K562 (cell line): Measurements from ENCODE around the gene ASIC5. TPM values are rescaled to one million over a fixed set of nuclear protein-coding genes. Genes with fewer than 3 reads are reported as not detected.

Experiments used
- ATAC-seq: fragments of 200-7000 bp; cut with Tn5 transposase; 3 replicates; pipeline ENCODE4 v1.9.1; 2020; ENCODE audit warnings: moderate library complexity
- BruUV-seq: library from RNA; stranded (reverse); fragments of 400-500 nt; replicated peaks from 2 replicates; lab custom pipeline; 2021; lab: Mats Ljungman, UMichigan
- CTCF ChIA-PET: fragments of 300-600 bp; formaldehyde crosslinking; extraction: SDS; loops from one replicate; lab custom pipeline; 2021; ENCODE audit warnings: low intra/inter-chr PET ratio; lab: Yijun Ruan, JAX
- POLR2A ChIA-PET: fragments of 300-600, 350-650 bp; sonication (Branson Sonifier 250); formaldehyde crosslinking; extraction: SDS; loops from one replicate; lab custom pipeline; 2021; ENCODE audit warnings: antibody characterized with exemption, inconsistent platforms; lab: Yijun Ruan, JAX
- DNase-seq, 4 experiments: peaks; one replicate each; pipeline versions ENCODE4 v3.0.0 to v3.0.0-alpha.2; 2011 to 2018; ENCODE audit warnings: low spot score in 3 of 4, mixed read lengths in 3 of 4; ENCODE audit errors: extremely low read depth in 1 of 4
- FAIRE-seq: peaks from 2 replicates; lab custom pipeline; 2011; peaks lifted over from hg19 to GRCh38; lab: Jason Lieb, UNC
- H2AFZ ChIP-seq: 2 replicates; pipeline ENCODE4 v1.6.0; 2011; ENCODE audit warnings: low read depth, low read length, control low read depth, inconsistent platforms
- H3K27ac ChIP-seq: fragments of 200-600 bp; 3 replicates; pipeline ENCODE4 v1.8.0; 2011; ENCODE audit warnings: low read depth, mild to moderate bottlenecking, control low read depth, inconsistent platforms, low read length, moderate library complexity, mixed read lengths; ENCODE audit errors: extremely low read depth
- H3K27me3 ChIP-seq, 2 experiments: fragments of 300-600 bp in 1 of 2; 2 replicates in 1 of 2; 3 replicates in 1 of 2; pipeline versions ENCODE4 v1.6.0 to v1.8.0; 2011; ENCODE audit warnings: inconsistent platforms in 2 of 2, low read length in 2 of 2, mild to moderate bottlenecking in 1 of 2, mixed read lengths in 1 of 2, moderate library complexity in 1 of 2; ENCODE audit not compliant: control insufficient read depth in 2 of 2, insufficient read depth in 2 of 2
- H3K36me3 ChIP-seq: fragments of 300-600 bp; 3 replicates; pipeline ENCODE4 v1.8.0; 2011; ENCODE audit warnings: mild to moderate bottlenecking, low read length, inconsistent platforms; ENCODE audit not compliant: control insufficient read depth, insufficient read depth
- H3K4me1 ChIP-seq, 2 experiments: fragments of 200-600 bp in 1 of 2; replicated peaks in 1 of 2; 2 replicates in 1 of 2; 3 replicates in 1 of 2; pipeline versions ENCODE4 v1.5.1 to v1.8.0; 2011; ENCODE audit warnings: inconsistent platforms in 2 of 2, low read length in 2 of 2, mild to moderate bottlenecking in 1 of 2, mixed read lengths in 1 of 2, moderate library complexity in 1 of 2; ENCODE audit not compliant: control insufficient read depth in 2 of 2, insufficient read depth in 2 of 2
- H3K4me2 ChIP-seq: 2 replicates; pipeline ENCODE4 v1.6.1; 2011; ENCODE audit warnings: low read length, control low read depth, inconsistent platforms, mixed read lengths; ENCODE audit not compliant: insufficient read depth
- H3K4me3 ChIP-seq: fragments of 200-600 bp; sonication (generic), shearing (Covaris generic); 2 replicates; pipeline ENCODE4 v1.5.1; 2016; ENCODE audit warnings: control low read depth, inconsistent platforms
- H3K79me2 ChIP-seq: fragments of 200-600 bp; 3 replicates; pipeline ENCODE4 v1.8.0; 2011; ENCODE audit warnings: low read length, inconsistent platforms; ENCODE audit not compliant: control insufficient read depth, insufficient read depth
- H3K9ac ChIP-seq, 2 experiments: 2 replicates each; pipeline versions ENCODE4 v1.6.0 to v1.6.1; 2011; ENCODE audit warnings: low read depth in 2 of 2, low read length in 2 of 2, control low read depth in 1 of 2, inconsistent platforms in 1 of 2, mild to moderate bottlenecking in 1 of 2, mixed read lengths in 1 of 2; ENCODE audit not compliant: insufficient read depth in 1 of 2
- H3K9me1 ChIP-seq: one replicate; pipeline ENCODE4 v1.6.0; 2011; ENCODE audit warnings: inconsistent platforms, mild to moderate bottlenecking, low read length, moderate library complexity; ENCODE audit not compliant: control insufficient read depth, insufficient read depth
- H3K9me3 ChIP-seq: replicated peaks from 2 replicates; pipeline ENCODE4 v1.5.1; 2011; ENCODE audit warnings: low read depth, low read length, inconsistent platforms; ENCODE audit not compliant: control insufficient read depth, insufficient read depth
- H4K20me1 ChIP-seq: replicated peaks from 2 replicates; pipeline ENCODE4 v1.6.1; 2011; ENCODE audit warnings: low read length, inconsistent platforms, mixed read lengths; ENCODE audit not compliant: control insufficient read depth, insufficient read depth
- ARNT ChIP-seq, 2 experiments: fragments of 450-650 bp; IDR thresholded peaks; 2 replicates each; pipeline ENCODE4 v1.6.1; 2016; ENCODE audit warnings: mild to moderate bottlenecking in 1 of 2
- CBX1 ChIP-seq: sonication (generic); IDR thresholded peaks from 2 replicates; pipeline ENCODE4 v1.6.1; 2016; ENCODE audit warnings: antibody characterized with exemption, low read depth, mild to moderate bottlenecking
- KLF16 ChIP-seq: IDR thresholded peaks from 2 replicates; pipeline ENCODE4 v1.6.1; 2016; ENCODE audit warnings: antibody characterized with exemption
- MIER1 ChIP-seq: fragments of 450-650 bp; IDR thresholded peaks from 2 replicates; pipeline ENCODE4 v1.6.1; 2016; ENCODE audit warnings: antibody characterized with exemption, mild to moderate bottlenecking, low read depth
- PCBP2 ChIP-seq: fragments of 200-400 bp; formaldehyde crosslinking; IDR thresholded peaks from 2 replicates; pipeline ENCODE4 v1.6.1; 2018; ENCODE audit warnings: low read length, low read depth, mild to moderate bottlenecking, moderate library complexity; ENCODE audit not compliant: poor library complexity, severe bottlenecking
- RFX5 ChIP-seq: IDR thresholded peaks from 2 replicates; pipeline ENCODE4 v1.6.1; 2011; ENCODE audit warnings: low read depth, mild to moderate bottlenecking, improper control_type of control experiment, low read length
- THRAP3 ChIP-seq: fragments of 450-650 bp; IDR thresholded peaks from 2 replicates; pipeline ENCODE4 v1.6.1; 2016; ENCODE audit warnings: mild to moderate bottlenecking, inconsistent platforms, borderline replicate concordance
- ZNF133 ChIP-seq: fragments of 250-450 bp; sonication (Bioruptor Pico); IDR thresholded peaks from 2 replicates; pipeline ENCODE4 v1.4.0; 2020; ENCODE audit warnings: mild to moderate bottlenecking
- ZNF589 ChIP-seq: fragments of 200-800 bp; sonication (Bioruptor generic); IDR thresholded peaks from 2 replicates; pipeline ENCODE4 v1.6.1; 2016; ENCODE audit warnings: low read depth, missing genetic modification characterization, missing compliant biosample characterization
- WGBS: fragments of 100-300 bp; shearing (Covaris generic); methylation state at CpG from one replicate; pipeline ENCODE4 v1.1.6; 2016; ENCODE audit warnings: low coverage, mixed read lengths; ENCODE audit not compliant: insufficient coverage; ENCODE audit errors: missing lambda C conversion rate; 5-methylcytosine and 5-hydroxymethylcytosine counted together
- in situ Hi-C: fragments of 300-500 bp; cut with MboI; formaldehyde crosslinking; loops from 4 replicates; pipeline ENCODE4 v1.15.0; 2018; ENCODE audit warnings: inconsistent platforms, mixed read lengths
- intact Hi-C: fragments of 100-400 bp; cut with micrococcal nuclease; formaldehyde crosslinking; loops from 2 replicates; pipeline ENCODE4 v1.14.2; 2022
- polyA plus RNA-seq, 8 experiments: library from polyadenylated mRNA; depleted of rRNA in 4 of 8; stranded (reverse) in 5 of 8; unstranded in 3 of 8; fragments of >200 nt; fragmentation: Nextera tagmentation in 2 of 8; fragmentation: Illumina TruSeq in 1 of 8; extraction: Ambion mirVana in 2 of 8; extraction: Trizol in 1 of 8; gene quantifications; 2 replicates each; pipeline versions ENCODE4 v1.2.1 to v1.2.3, GENCODE V29; 2011 to 2014; ENCODE audit warnings: inconsistent platforms in 1 of 8, missing spikeins in 1 of 8
- total RNA-seq, 7 experiments: library from RNA; depleted of rRNA in 6 of 7; stranded (reverse); fragments of >200 nt in 6 of 7; fragmentation: Illumina TruSeq in 2 of 7; extraction: Trizol in 2 of 7; gene quantifications; 2 replicates each; pipeline versions ENCODE4 v1.2.1 to v1.2.3, GENCODE V29; 2011 to 2021; ENCODE audit warnings: low replicate concordance in 1 of 7
- TF ChIP-seq, protein P1 (sequence below), 2 experiments: fragments of 450-650 bp; conservative IDR thresholded peaks; 2 replicates each; pipeline ENCODE4 v1.6.1; 2017; ENCODE audit warnings: mild to moderate bottlenecking in 2 of 2, moderate library complexity in 2 of 2
- TF ChIP-seq, protein P2 (sequence below): sonication (generic); formaldehyde crosslinking; IDR thresholded peaks from 2 replicates; pipeline ENCODE4 v1.8.0; 2022; ENCODE audit warnings: mild to moderate bottlenecking, missing genetic modification reagents, borderline replicate concordance
- TF ChIP-seq, protein P3 (sequence below): sonication (generic); formaldehyde crosslinking; IDR thresholded peaks from 2 replicates; pipeline ENCODE4 v1.8.0; 2023; ENCODE audit warnings: missing genetic modification reagents, mild to moderate bottlenecking, borderline replicate concordance

ASIC5 gene
- total and polyA plus RNA-seq, 9 of the 15 experiments (the other 6 are each of a cell fraction or from before 2014, with no cell fraction given) = not detected

DNA sequence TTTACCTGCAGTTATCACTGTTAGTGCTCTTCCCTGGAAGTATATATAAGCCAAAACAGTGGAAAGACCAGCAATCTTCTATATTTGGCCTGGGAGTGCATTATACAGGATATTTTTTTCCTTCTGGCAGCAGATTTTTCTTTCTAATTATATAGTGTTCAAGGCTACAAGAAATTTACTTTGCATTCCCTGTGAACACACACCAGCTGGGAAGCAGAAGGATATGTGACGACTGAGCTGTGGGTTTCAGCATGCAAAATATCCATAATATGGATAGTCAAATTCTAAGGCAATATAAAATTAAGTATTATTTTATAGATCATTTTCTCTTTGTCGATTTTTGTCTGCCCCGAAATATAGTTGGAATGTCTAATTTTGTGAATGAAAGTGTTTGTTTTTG lies 76.1 kb downstream of the ASIC5 start (continued):
- TF ChIP-seq ZNF589 (CRISPR knock-in tag) (no peak), PCBP2 (no peak), RFX5 (no peak), ARNT (IDR thresholded peaks at IDR 0.05) (no peak)

DNA sequence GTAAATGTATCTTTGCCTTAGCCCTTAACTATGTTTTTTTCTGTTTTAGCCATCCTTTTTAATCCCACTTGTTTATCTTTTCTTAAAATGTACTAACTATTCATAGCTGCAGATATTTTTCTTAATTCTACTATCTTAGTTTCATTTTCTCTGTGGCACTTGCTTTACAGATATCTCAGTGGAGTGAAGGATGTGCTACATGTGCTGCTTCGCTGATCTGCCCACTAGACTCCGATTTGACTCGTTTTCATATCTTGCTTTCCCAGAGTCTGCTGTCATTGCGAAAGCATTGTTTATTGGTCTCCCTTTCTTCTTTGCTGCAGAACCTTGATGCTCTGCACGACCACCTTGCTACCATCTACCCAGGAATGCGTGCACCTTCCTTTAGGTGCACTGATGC lies 76.7 kb downstream of the ASIC5 start:
- no peak overlapping the region for H3K4me2 ChIP-seq
- ChIA-PET CTCF (no interaction called here), POLR2A (no interaction called here)
- H3K9me1 ChIP-seq = no peaks in the 10 kb centered on the region
- WGBS = 4% methylated on average over 5 of the region's 6 CpGs
- H2AFZ ChIP-seq = no peak overlapping the region
- in situ Hi-C loops = no loop called here
- no peaks in the 10 kb centered on the region for H4K20me1 ChIP-seq
- no peaks in the 10 kb centered on the region for H3K79me2 ChIP-seq
- H3K9ac ChIP-seq = no peak overlapping the region
- intact Hi-C loops = loop anchor here (5.0 kb wide), 1 partner anchor 982 kb away; no protein-coding TSS in a partner anchor
- ATAC-seq = no peak
- no peak overlapping the region for H3K27ac ChIP-seq
- no TSS peak for BruUV-seq
- H3K27me3 ChIP-seq = no peaks in the 10 kb centered on the region
- no peak for FAIRE-seq
- DNase-seq = no peak
- H3K4me1 ChIP-seq = no peaks in the 10 kb centered on the region
- H3K4me3 ChIP-seq = no peak overlapping the region
- H3K9me3 ChIP-seq = no peaks in the 10 kb centered on the region
- no peaks in the 10 kb centered on the region for H3K36me3 ChIP-seq
- no peak for TF ChIP-seq CBX1
- no peak for TF ChIP-seq MIER1
- no peak for TF ChIP-seq KLF16
- no peak for TF ChIP-seq THRAP3
- TF ChIP-seq, protein P1, sequence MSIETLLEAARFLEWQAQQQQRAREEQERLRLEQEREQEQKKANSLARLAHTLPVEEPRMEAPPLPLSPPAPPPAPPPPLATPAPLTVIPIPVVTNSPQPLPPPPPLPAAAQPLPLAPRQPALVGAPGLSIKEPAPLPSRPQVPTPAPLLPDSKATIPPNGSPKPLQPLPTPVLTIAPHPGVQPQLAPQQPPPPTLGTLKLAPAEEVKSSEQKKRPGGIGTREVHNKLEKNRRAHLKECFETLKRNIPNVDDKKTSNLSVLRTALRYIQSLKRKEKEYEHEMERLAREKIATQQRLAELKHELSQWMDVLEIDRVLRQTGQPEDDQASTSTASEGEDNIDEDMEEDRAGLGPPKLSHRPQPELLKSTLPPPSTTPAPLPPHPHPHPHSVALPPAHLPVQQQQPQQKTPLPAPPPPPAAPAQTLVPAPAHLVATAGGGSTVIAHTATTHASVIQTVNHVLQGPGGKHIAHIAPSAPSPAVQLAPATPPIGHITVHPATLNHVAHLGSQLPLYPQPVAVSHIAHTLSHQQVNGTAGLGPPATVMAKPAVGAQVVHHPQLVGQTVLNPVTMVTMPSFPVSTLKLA (conservative IDR thresholded peaks at IDR 0.05) = no peak
- no peak for TF ChIP-seq ZNF133 (CRISPR knock-in tag)
- TF ChIP-seq, protein P2, sequence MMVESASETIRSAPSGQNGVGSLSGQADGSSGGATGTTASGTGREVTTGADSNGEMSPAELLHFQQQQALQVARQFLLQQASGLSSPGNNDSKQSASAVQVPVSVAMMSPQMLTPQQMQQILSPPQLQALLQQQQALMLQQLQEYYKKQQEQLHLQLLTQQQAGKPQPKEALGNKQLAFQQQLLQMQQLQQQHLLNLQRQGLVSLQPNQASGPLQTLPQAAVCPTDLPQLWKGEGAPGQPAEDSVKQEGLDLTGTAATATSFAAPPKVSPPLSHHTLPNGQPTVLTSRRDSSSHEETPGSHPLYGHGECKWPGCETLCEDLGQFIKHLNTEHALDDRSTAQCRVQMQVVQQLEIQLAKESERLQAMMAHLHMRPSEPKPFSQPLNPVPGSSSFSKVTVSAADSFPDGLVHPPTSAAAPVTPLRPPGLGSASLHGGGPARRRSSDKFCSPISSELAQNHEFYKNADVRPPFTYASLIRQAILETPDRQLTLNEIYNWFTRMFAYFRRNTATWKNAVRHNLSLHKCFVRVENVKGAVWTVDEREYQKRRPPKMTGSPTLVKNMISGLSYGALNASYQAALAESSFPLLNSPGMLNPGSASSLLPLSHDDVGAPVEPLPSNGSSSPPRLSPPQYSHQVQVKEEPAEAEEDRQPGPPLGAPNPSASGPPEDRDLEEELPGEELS (CRISPR knock-in tag) = no peak
- TF ChIP-seq, protein P3, sequence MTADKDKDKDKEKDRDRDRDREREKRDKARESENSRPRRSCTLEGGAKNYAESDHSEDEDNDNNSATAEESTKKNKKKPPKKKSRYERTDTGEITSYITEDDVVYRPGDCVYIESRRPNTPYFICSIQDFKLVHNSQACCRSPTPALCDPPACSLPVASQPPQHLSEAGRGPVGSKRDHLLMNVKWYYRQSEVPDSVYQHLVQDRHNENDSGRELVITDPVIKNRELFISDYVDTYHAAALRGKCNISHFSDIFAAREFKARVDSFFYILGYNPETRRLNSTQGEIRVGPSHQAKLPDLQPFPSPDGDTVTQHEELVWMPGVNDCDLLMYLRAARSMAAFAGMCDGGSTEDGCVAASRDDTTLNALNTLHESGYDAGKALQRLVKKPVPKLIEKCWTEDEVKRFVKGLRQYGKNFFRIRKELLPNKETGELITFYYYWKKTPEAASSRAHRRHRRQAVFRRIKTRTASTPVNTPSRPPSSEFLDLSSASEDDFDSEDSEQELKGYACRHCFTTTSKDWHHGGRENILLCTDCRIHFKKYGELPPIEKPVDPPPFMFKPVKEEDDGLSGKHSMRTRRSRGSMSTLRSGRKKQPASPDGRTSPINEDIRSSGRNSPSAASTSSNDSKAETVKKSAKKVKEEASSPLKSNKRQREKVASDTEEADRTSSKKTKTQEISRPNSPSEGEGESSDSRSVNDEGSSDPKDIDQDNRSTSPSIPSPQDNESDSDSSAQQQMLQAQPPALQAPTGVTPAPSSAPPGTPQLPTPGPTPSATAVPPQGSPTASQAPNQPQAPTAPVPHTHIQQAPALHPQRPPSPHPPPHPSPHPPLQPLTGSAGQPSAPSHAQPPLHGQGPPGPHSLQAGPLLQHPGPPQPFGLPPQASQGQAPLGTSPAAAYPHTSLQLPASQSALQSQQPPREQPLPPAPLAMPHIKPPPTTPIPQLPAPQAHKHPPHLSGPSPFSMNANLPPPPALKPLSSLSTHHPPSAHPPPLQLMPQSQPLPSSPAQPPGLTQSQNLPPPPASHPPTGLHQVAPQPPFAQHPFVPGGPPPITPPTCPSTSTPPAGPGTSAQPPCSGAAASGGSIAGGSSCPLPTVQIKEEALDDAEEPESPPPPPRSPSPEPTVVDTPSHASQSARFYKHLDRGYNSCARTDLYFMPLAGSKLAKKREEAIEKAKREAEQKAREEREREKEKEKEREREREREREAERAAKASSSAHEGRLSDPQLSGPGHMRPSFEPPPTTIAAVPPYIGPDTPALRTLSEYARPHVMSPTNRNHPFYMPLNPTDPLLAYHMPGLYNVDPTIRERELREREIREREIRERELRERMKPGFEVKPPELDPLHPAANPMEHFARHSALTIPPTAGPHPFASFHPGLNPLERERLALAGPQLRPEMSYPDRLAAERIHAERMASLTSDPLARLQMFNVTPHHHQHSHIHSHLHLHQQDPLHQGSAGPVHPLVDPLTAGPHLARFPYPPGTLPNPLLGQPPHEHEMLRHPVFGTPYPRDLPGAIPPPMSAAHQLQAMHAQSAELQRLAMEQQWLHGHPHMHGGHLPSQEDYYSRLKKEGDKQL (CRISPR knock-in tag) = no peak
